Liver (tissue), 9 donors: Measurements from ENCODE around the gene LHFPL2. TPM values are rescaled to one million over a fixed set of nuclear protein-coding genes. Genes with fewer than 3 reads are reported as not detected.

Experiments
- DNase-seq: peaks from one replicate; pipeline ENCODE4 v3.0.0-alpha.2; 2017; ENCODE audit warnings: low spot score
- H3K27ac ChIP-seq, 2 donors: one replicate each; pipeline ENCODE4 v1.7.0; 2013; ENCODE audit warnings: inconsistent platforms in 2 of 2, low read length in 2 of 2, control low read depth in 1 of 2, low read depth in 1 of 2, mild to moderate bottlenecking in 1 of 2
- H3K27me3 ChIP-seq, 4 donors: one replicate each; pipeline versions ENCODE4 v1.6.1 to v1.7.0; 2013; ENCODE audit warnings: low read length in 3 of 4, inconsistent platforms in 1 of 4, mild to moderate bottlenecking in 1 of 4, moderate library complexity in 1 of 4; ENCODE audit not compliant: control insufficient read depth in 4 of 4, insufficient read depth in 4 of 4
- H3K36me3 ChIP-seq, 4 donors: one replicate each; pipeline versions ENCODE4 v1.6.1 to v1.7.0; 2013; ENCODE audit warnings: low read length in 3 of 4, mild to moderate bottlenecking in 3 of 4, low read depth in 1 of 4, moderate library complexity in 1 of 4; ENCODE audit not compliant: control insufficient read depth in 4 of 4, insufficient read depth in 3 of 4
- H3K4me1 ChIP-seq, 4 donors: one replicate each; pipeline versions ENCODE4 v1.6.1 to v1.7.0; 2013; ENCODE audit warnings: low read length in 3 of 4, mild to moderate bottlenecking in 3 of 4, moderate library complexity in 1 of 4; ENCODE audit not compliant: control insufficient read depth in 4 of 4, insufficient read depth in 4 of 4
- H3K4me3 ChIP-seq, 3 donors: one replicate each; pipeline versions ENCODE4 v1.6.1 to v1.7.0; 2013; ENCODE audit warnings: low read length in 3 of 3, control low read depth in 1 of 3, low read depth in 1 of 3, mild to moderate bottlenecking in 1 of 3
- H3K9ac ChIP-seq, 2 donors: one replicate each; pipeline ENCODE4 v1.7.0; 2013; ENCODE audit warnings: low read length in 2 of 2, mild to moderate bottlenecking in 2 of 2, moderate library complexity in 2 of 2, control low read depth in 1 of 2, low read depth in 1 of 2
- H3K9me3 ChIP-seq, 4 donors: one replicate each; pipeline versions ENCODE4 v1.6.1 to v1.7.0; 2013; ENCODE audit warnings: low read length in 3 of 4; ENCODE audit not compliant: control insufficient read depth in 4 of 4
- ATF3 ChIP-seq: IDR thresholded peaks from 2 replicates; pipeline ENCODE4 v1.6.1; 2016; ENCODE audit warnings: antibody characterized with exemption
- CTCF ChIP-seq: fragments of 150-350 bp; IDR thresholded peaks from 2 replicates; pipeline ENCODE4 v1.5.1; 2017; ENCODE audit warnings: improper control_type of control experiment, low read depth, low read length; ENCODE audit not compliant: missing input control
- EGR1 ChIP-seq, 2 donors: IDR thresholded peaks; 2 replicates each; pipeline ENCODE4 v1.6.1; 2016 to 2018; ENCODE audit warnings: antibody characterized with exemption in 2 of 2, low read depth in 2 of 2
- FOXA1 ChIP-seq: IDR thresholded peaks from 2 replicates; pipeline ENCODE4 v1.6.1; 2016; ENCODE audit warnings: antibody characterized with exemption
- FOXA2 ChIP-seq: IDR thresholded peaks from 2 replicates; pipeline ENCODE4 v1.6.1; 2016; ENCODE audit warnings: antibody characterized with exemption
- GABPA ChIP-seq, 2 donors: IDR thresholded peaks in 1 of 2; conservative IDR thresholded peaks in 1 of 2; 2 replicates each; pipeline ENCODE4 v1.6.1; 2016; ENCODE audit warnings: antibody characterized with exemption in 2 of 2, mild to moderate bottlenecking in 1 of 2, moderate library complexity in 1 of 2
- HNF4A ChIP-seq, 2 donors: conservative IDR thresholded peaks; 2 replicates each; pipeline ENCODE4 v1.6.1; 2016; ENCODE audit warnings: antibody characterized with exemption in 2 of 2, mild to moderate bottlenecking in 2 of 2
- JUND ChIP-seq, 2 donors: IDR thresholded peaks; 2 replicates each; pipeline ENCODE4 v1.6.1; 2016; ENCODE audit warnings: antibody characterized with exemption in 2 of 2
- MAX ChIP-seq: IDR thresholded peaks from 2 replicates; pipeline ENCODE4 v1.6.1; 2016; ENCODE audit warnings: antibody characterized with exemption
- RAD21 ChIP-seq, 2 donors: IDR thresholded peaks; 2 replicates each; pipeline ENCODE4 v1.6.1; 2016; ENCODE audit warnings: antibody characterized with exemption in 2 of 2, mild to moderate bottlenecking in 2 of 2
- SP1 ChIP-seq: IDR thresholded peaks from 2 replicates; pipeline ENCODE4 v1.6.1; 2018; ENCODE audit warnings: antibody characterized with exemption, mild to moderate bottlenecking
- WGBS: extraction: QIAGEN DNeasy Blood & Tissue Kit; methylation state at CpG from one replicate; pipeline ENCODE4 v1.1.7; 2013; 5-methylcytosine and 5-hydroxymethylcytosine counted together
- polyA plus RNA-seq, 2 donors: library from polyadenylated mRNA; stranded (reverse) in 1 of 2; unstranded in 1 of 2; fragments of 200-250 nt in 1 of 2; fragments of >200 nt in 1 of 2; fragmentation: Nextera tagmentation in 1 of 2; extraction: Ambion mirVana in 1 of 2; gene quantifications; one replicate each; pipeline versions ENCODE4 v1.2.1 to v1.2.3, GENCODE V29; 2013 to 2015
- total RNA-seq, 2 donors: library from RNA; depleted of rRNA; stranded (reverse); fragments of >200 nt; gene quantifications; one replicate each; pipeline ENCODE4 v1.2.3, GENCODE V29; 2014
- donor health status: healthy.
- donor health status: healthy.
- donor health status: healthy.
- donor health status: healthy.
- donor health status: healthy.

LHFPL2 gene
- total and polyA plus RNA-seq, 4 donors: 1.6 to 9.4 (median 5.6) TPM

GRCh38 chr5:78592735-78593386 is 55.7 kb downstream of the LHFPL2 start (continued):
- TF ChIP-seq CTCF (no peak), JUND (IDR thresholded peaks at IDR 0.05) (no peak), ATF3 (no peak), SP1 (no peak), EGR1 (IDR thresholded peaks at IDR 0.05; ENCODE audit: low read depth in 2 of 2) (no peak), FOXA1 (no peak), RAD21 (IDR thresholded peaks at IDR 0.05) (no peak)

GRCh38 chr5:78591972-78592700 is 56.4 kb downstream of the LHFPL2 start:
- Histone ChIP-seq H3K9ac (no peak overlapping the region), H3K9me3 (no peaks in the 10 kb centered on the region), H3K27ac (no peak overlapping the region), H3K36me3 (no peaks in the 10 kb centered on the region), H3K27me3 (no peaks in the 10 kb centered on the region), H3K4me1 (no peaks in the 10 kb centered on the region), H3K4me3 (no peak overlapping the region)
- WGBS: 81% methylated on average over 9 of the region's 9 CpGs
- TF ChIP-seq FOXA2 (no peak), HNF4A (conservative IDR thresholded peaks at IDR 0.05) (no peak), GABPA (IDR thresholded peaks at IDR 0.05 in 1 of 2, conservative IDR thresholded peaks at IDR 0.05 in 1 of 2) (no peak), FOXA1 (no peak), MAX (no peak), CTCF (no peak), RAD21 (IDR thresholded peaks at IDR 0.05) (no peak), ATF3 (no peak)
- no peak for DNase-seq

GRCh38 chr5:78591138-78591612 is 57.4 kb downstream of the LHFPL2 start:
- Histone ChIP-seq H3K9me3 (no peaks in the 10 kb centered on the region), H3K4me3 (no peak overlapping the region), H3K27me3 (no peaks in the 10 kb centered on the region), H3K27ac (no peak overlapping the region), H3K9ac (no peak overlapping the region), H3K36me3 (no peaks in the 10 kb centered on the region), H3K4me1 (no peaks in the 10 kb centered on the region)
- DNase-seq: no peak
- 57% methylated on average over 6 of the region's 6 CpGs for WGBS
- TF ChIP-seq HNF4A (conservative IDR thresholded peaks at IDR 0.05) (no peak), MAX (no peak), GABPA (IDR thresholded peaks at IDR 0.05 in 1 of 2, conservative IDR thresholded peaks at IDR 0.05 in 1 of 2) (no peak), SP1 (no peak), RAD21 (IDR thresholded peaks at IDR 0.05) (no peak)
